Measurements from ENCODE around the gene MBL2. TPM values are rescaled to one million over a fixed set of nuclear protein-coding genes. Genes with fewer than 3 reads are reported as not detected.

Gene MBL2
- total RNA-seq, 1 donor from 2014 or later, result not detected

- DNase-seq, result no peak
Measured at GRCh38 chr10:52771534-52772445, 794 bp downstream of the MBL2 start.

- no peak for DNase-seq
Measured at GRCh38 chr10:52770904-52771303, 1.7 kb downstream of the MBL2 start.

DNA sequence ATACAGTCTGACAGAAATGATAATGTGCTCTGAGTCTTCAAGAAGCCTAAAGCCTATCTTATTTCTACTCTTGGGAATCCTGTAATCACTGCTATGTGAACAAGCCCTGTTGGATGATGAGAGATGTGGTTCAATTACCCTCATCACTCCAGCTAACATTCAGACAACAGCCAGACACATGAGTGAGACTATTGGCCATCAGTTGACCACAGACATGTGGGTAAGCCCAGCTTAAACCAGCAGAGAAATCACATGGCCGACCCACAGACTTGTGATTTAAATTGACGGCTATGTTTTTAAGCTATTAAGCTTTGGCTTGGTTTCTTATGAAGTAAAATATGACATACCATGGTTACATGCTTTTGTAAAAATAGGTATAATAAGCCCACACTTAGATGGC lies 2.6 kb downstream of the MBL2 start:
- no peak for DNase-seq

GRCh38 chr10:52768001-52768532 lies 4.5 kb downstream of the MBL2 start:
- no peak for DNase-seq

DNA sequence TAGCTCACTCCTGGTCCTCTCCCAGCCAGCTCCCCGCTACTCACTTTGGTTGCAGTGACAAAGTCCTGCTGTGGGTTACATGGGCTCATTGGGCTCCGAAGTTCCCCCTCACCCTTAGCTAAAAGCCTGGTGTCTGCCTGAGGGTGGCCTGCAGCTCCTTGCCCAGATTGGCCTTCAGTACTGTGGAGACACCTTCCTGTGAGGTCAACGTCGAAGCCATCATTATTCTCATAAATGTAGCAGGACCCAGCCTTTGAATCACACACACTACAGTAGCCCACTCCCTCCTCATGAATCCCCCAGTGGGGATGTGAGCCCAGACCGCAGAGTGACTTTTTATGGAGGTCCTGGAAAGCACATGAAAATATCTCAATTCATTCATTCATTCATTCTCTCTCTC lies 10.5 kb downstream of the MBL2 start:
- DNase-seq, result no peak

GRCh38 chr10:52759154-52759553 lies 13.4 kb downstream of the MBL2 start:
- DNase-seq, result no peak

GRCh38 chr10:52758406-52758805 lies 14.2 kb downstream of the MBL2 start:
- no peak for DNase-seq

- no peak for DNase-seq
Measured at GRCh38 chr10:52757773-52758172, 14.8 kb downstream of the MBL2 start.

DNA sequence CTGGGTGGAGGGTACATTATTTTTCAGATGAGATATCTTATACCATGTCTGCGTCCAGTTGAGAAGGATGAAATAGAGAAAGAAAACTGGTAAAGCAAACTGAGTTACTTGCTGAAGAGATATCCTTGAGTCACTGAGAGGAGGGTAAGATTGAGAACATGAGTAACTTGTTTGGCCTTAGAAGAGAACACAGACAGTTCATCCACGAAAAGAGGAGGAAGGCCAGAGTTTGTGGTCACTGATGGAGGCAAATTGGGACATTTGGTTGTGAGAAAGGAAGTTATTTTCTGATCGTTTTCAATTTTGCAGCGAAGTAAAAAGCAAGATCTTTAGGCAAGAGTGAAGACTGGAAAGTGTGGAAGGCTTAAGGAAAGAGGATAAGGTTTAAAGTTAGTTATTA lies 15.6 kb downstream of the MBL2 start:
- no peak for DNase-seq

- DNase-seq, result no peak
Measured at GRCh38 chr10:52756295-52756694, 16.3 kb downstream of the MBL2 start.

DNA sequence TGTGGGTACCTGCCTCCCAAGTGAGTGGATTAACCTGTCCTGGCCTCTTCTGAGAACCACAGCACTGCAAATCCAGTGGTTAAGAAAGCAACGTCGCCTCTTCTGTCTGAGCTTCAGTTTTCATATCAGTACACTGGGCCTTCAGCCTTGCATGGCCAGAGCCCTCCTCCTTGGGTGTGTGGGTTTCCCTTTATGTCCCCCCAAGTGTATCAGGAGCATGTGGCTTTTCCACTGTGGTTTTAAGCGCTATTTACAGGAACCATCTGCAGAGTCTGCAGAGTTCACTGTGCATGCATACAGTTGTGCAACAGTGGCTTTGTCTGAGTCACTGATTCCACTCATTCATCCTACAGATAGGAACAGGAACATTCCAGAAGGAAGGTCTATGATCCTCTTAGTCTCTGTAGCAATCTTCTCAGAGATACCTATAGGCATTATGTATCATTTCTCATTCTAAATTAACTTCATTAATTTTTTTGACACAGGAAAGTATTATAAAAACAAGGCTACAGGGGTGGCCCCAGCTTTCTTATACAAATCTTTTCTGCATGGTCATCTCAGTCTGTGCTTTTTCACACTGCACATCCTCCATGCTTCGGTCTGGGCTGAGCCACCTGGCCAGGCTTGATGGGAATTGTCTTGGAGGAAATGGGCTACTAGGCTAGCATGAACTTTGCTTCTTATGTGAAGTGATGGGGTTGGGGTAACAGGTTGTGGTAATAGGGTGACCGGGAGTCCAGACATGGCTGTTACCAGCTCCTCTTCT lies 17.1 kb downstream of the MBL2 start:
- DNase-seq, result no peak

GRCh38 chr10:52752801-52753445 lies 19.7 kb downstream of the MBL2 start:
- no peak for DNase-seq

GRCh38 chr10:52752261-52752660 lies 20.3 kb downstream of the MBL2 start:
- DNase-seq, result no peak

DNA sequence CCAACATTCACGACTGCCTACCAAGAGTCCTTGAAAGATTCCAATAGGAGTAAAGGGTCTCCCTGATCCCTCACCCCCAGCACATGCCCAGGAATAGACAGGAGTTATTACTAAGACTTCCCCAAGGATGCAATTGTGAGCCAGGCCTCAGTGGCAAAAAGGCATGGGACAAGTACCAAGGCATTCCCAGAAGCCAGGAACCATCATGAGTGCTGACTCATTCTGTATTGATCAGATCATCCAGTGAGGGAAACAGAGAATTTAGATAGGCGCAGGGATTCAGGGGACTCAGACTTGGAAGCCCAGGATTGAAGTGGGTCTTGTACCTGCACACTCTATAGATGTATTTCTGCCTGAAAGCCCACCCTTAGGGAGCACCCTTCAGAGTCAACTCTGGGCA lies 21.2 kb downstream of the MBL2 start:
- no peak for DNase-seq

DNA sequence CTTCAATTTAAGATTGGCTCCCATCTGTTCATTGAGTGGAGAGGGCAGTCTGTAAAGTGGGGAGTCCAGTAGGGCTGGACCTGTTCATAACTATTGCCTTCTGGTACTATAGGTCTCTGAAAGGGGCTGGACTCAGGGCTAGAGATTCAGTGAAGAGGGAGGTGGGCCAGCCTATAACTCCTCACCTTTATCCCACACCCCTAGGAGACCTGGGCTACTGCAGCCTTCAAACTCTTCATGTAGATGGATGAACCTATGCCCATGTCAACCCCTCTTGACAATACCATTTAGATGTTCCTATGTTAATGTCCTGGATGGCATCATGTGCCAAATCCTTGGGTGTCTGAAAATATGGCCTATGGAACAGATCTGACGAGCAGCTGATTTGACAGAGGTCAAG lies 22.0 kb downstream of the MBL2 start:
- DNase-seq, result no peak

GRCh38 chr10:52747694-52748093 lies 24.9 kb downstream of the MBL2 start:
- no peak for DNase-seq

DNA sequence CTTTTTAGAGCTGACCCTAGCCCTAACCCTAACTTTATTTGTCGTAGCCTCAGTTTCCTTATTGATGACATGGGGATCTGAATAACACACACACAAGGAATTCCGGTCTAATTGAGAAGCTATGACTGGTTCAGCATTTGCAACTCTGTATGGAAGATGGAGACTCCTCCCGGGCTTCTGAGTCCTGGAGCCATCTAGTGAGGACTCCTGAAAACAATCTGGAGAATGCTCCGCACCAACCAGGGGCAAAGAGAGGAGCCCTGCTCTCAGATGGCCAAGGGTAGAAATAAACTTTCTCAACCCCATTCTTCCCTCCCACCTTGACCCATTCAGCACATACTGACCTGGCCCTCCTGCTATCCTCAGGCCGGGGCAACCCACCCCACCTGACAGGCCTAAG lies 26.4 kb downstream of the MBL2 start:
- no peak for DNase-seq

DNA sequence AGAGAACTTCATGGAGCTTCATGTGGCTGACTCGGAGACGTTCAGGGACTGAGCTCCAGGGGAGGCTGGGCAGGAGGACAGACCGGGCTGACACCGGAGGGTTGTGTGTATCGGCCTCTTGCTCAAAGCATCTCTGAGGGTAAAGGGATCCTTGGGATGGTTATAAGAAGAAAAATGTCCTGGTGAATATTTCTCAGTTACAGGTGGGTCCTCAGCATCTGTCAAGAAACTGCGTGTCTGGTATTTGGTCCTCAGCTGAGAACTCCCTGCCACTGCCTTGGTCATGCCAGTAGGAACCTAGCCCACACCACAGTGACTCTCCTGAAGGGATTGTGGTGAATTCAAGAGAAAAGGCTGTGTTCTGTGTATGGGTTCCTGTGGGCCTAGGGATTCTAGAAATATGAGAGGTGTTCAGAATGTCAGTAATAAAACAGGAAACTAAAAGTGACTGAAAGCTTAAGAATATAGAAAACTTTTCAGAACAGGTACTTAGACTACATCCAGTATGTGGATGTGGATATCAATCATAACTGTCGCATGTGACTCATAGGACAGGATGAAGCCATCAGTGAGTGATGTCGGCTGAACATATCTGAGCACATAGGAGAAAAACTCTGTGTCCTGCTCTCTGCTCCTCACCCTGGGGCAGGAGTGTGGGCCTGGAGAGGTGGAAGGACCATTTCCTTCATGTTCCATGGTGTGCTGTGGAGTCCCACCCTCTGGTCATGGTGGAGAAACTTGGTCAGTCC lies 28.4 kb downstream of the MBL2 start:
- DNase-seq, result no peak

DNA sequence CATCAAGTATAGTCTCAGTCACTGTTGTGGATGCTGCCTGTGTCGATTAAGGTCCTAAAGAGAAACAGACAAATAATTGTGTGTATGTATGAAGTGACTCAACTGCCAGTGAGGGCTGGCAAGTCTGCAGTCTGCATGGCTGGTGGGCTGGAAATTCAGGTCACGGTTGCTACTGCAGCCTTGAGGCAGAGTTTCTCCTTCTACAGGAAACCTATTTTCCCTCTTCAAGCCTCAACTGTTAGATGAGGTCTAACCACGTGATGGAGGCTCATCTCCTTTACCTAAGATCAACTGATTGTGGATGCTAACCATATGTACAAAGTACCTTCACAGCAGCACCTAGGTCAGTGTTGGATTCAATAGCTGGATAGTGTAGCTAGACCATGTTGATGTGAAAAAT lies 29.9 kb downstream of the MBL2 start:
- DNase-seq, result no peak

- DNase-seq, result no peak
Measured at GRCh38 chr10:52741851-52742250, 30.7 kb downstream of the MBL2 start.

DNA sequence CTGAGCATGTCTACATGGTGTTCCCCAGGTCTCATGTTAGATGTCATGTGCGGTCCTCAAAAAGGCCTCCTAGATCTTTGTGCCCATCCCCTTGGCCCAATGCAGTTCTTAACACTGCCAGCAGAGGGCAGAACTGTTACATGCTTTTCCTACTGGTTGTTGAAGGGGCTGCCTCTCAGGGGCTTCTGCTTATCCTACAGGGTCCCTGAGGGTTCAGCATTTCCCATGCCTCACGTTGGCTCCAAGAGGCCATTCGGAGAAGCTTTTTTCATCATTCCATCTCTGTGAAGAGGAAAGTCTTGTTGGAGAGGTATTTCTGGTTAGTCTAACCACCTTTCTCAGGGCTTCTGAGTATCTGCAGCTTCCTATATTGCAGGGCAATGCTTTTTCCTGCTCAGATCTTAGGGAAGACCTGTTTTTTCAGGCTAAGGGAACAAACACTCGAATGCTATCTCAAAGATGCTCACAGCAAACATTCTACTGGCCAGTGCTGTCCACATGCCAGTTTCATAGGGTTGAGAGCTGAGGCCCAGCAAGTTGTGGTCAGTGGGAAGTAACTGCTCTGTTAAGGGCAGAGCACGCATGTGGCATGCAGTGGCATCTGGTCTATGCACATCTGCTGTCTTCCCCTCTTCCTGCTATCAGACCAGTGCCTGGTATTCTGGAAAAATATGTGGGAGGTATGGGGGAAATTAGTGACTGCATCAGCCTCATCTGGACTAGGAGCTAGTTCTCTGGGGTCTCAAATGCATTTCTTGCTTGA lies 31.5 kb downstream of the MBL2 start:
- DNase-seq, result peak; percentile 44
